Measurements from ENCODE around the gene MRPL3.
A peak's percentile ranks its signal among the peaks of the same experiment; 100 is the strongest.

MRPL3 gene

DNA sequence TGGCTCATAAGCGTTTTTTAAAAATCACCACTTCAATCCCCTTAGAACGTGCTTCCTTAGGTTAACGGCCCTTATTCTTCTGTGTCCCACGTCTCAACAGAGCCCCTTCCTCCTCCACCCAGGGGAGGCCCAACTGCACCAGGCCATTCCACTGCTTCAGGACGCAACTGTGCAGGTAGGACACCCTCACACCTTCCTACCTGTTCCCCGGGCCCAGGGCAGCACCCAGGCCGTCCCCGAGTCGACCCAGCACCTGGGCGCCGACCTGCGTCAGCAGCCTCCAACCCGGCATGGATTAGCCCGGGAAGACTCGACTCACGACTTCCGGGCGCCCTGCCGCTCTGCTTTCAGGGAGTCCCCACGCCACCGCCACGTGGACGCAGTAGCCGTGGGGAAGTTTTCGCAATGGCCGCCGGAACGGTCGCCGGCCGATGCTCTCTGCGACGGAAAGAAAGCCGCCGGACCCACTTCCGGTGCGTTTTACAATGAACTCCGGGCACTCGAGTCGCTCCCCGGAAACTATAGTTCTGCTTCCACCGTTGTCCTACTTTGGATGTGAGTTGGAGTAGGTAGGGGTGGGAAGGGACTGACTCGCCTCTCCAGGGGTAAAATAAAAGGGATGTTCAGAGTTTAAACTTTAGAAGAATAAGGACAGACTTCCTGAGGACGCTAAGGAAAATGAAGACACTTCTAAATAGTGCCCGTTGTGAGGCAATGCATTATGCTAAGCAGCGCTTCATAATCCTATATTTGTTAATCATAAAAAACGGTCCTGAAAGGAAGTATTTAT, at the start of gene MRPL3:
MRPL3 (minus strand) TSS at position 442 of the 790 bp plus-strand sequence; CDS start at position 292, 150 bp downstream.
- peak; percentile 72 to 73 for DNase-seq (ENCODE audit: low read depth in 2 of 2)

DNA sequence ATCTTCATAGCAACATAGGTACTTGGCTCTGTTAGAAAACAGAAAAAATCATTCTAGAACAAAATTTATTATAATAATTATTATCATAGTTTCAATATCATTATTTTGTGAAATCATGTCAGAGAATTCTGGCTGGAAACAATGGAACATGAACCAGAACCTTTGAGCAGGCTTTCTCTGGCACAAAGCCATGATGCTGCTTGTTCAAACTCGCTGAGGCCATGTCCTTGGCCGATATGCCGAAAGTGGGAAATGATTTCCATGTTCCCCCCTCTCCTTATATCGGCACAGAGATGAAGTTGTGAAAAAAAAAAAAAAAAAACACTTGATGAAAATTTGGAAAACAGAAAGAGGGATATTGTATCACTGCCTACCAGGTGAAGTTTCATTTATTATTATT, 49.0 kb upstream of the MRPL3 start:
- no peak for DNase-seq (ENCODE audit: low read depth in 2 of 2)

DNA sequence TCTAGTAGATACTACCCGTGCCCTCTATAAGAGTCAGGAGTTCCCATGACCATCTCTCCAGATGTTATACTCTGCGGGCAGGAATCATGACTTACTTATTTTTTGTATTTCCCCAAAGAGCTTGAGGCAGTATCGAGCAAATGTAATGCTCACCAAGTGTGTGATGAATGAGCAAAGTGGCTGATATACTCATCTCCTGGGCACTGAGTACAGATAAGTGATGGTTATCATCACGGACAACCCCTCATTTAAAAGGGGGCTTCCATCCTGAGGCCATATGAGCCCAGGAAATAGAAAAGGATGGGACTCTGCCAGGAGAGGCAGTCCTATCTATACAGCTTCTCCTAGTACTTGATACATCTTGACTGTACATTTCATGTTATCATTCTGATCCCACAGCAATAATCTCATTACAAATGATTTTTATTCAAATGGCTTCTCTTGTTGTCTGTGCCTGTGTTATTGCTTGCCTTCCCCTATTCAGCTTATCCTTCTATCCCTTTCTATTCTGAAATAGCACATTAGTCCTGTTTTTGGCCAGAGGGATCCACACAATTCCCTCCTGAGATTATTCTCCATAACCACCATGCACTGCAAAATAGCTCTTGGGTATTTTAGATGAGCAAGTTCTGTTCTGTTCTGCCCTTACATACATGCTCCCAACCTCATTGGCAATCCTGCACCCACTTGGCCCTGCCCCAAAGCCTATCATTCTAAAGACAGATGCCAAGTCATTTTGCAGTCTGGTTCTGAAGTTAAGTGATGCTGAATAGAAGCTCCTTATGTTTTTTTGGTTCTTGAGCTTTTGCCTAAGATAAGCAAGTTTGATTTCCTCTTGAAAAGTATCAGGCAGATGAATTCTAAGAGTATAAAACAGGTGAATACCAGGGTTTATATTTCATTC, 48.0 kb upstream of the MRPL3 start:
- DNase-seq (ENCODE audit: low read depth in 2 of 2), result no peak

DNA sequence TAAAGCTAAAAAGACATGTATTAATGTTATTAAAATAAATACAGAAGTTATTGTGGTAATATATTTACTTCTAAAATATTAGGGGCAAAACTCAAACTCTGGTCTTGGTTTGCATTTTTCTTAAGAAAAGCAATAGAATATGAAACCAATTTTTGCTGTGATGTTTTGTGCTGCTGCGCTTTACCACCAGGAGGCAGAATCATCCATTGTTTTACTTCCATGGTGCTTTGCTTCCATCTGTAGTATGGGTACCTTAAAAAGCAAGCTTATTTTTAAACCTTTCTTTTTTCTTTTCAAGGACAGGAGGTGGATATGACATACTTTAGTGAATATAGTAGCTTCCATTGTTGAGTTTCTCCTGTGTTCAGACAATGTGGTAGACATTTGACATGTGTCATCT, 46.6 kb upstream of the MRPL3 start:
- no peak for DNase-seq (ENCODE audit: low read depth in 2 of 2)

DNA sequence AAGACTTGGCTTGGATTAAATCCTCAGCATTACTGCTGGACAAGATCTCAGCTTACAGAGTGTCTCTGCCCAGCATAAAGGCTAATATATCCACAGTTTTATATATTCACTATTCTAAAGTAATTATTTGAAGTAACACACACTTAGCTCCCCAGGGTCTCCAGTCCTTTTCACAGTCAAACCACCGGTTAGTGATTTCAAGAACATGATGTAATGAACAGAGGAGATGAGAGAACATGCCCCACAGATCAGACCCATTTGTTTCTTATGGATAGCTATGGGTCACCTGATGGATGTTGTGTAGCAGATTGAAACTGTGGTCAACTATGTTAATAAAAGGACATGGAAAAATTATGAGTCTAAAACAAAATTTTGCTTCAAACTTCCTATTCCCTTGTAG, 44.8 kb upstream of the MRPL3 start:
- no peak for DNase-seq (ENCODE audit: low read depth in 2 of 2)

DNA sequence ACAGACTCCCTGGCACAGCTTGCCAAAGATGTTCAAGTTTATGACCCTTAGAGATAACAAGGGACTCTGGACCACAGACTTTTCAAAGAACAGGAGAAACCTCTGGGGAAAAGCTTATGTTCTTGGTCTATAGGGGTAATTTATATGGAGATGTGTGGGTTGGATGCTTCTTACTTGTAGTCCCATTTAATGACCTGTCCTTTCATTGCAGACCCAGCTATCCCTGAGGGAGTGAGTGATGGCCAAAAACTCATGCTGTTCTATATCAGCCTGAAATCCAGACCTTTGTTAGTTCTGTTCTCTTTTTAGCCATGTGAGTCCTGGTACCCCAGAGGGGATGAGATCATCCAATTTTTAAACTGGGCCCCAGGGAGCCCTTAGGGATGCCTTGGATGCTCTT, 43.7 kb upstream of the MRPL3 start:
- DNase-seq (ENCODE audit: low read depth in 2 of 2), result no peak

DNA sequence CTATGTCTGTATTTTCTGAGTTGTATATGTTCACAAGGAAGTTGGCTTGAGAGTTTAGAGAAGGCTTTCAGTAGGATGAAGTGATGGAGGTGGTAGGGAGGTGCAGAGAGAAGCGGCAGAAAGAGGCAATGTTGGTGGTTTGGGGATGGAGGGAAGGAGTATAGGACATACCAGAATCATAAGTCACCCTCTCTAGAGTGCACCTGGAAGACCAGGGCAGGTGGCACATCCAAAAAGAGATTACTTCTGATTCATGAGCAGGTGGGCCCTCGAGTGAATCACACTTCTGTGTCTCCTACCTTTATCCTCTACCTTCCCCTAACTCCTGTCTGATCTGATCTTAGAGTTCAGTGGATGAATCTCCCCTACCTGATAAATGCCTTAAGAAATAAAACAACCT, 41.8 kb upstream of the MRPL3 start:
- no peak for DNase-seq (ENCODE audit: low read depth in 2 of 2)

DNA sequence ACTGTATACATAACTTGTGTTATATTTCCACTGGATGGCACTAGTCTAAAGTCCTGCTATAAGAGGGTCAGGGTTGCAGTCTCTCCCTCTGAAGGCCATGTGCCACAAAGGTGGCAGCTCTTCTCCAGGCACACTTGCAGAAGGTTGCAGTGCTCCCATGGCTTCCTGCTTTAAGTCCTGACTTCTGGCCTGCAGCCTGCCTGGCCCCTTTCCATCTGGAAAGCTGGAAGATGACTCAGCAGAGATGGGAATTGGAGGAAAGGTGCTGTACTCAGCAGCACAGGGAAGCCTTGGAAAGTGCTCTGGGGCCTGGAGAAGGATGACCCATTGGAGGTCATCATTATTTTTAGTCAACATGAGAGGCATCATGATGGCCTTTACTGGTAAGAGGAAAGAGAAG, 40.9 kb upstream of the MRPL3 start:
- DNase-seq (ENCODE audit: low read depth in 2 of 2), result no peak

DNA sequence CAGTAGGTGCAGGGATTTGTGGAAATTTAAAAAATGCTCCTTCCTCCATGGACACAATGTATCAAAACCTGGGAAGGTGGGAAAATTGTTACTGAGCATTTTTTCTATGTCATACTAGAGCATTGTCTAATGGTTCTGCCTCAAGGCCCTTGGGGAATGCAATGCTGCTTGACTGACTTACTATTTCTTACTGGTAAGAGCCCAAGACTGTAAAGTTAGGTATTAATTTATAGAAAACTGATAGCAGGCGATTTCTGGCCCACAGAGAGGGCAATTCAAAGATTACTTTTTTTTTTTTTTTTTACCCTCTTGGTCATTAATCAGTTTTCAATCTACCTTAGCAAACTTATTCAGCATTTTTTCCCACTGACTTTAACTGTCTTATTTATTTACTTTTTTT, 38.5 kb upstream of the MRPL3 start:
- DNase-seq (ENCODE audit: low read depth in 2 of 2), result no peak

DNA sequence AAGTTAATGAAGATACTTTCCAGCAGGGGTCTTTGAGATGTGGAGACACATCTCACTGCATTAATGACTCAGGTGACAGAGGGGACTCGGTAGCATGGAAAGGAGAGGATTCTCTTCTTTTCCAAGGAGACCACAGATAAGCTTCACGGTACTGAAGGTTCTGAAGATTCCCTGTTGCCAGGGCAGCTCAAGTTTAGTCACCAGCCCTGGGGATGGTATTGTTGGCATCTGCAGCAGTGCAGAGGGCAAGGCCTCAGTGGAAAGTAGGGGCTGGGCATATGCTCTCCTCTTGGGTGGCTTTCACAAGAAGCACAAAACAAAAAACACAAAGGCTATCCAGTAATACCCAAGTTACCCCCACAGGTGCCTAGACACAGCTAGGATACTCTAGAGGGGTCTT, 38.0 kb upstream of the MRPL3 start:
- DNase-seq (ENCODE audit: low read depth in 2 of 2), result no peak

DNA sequence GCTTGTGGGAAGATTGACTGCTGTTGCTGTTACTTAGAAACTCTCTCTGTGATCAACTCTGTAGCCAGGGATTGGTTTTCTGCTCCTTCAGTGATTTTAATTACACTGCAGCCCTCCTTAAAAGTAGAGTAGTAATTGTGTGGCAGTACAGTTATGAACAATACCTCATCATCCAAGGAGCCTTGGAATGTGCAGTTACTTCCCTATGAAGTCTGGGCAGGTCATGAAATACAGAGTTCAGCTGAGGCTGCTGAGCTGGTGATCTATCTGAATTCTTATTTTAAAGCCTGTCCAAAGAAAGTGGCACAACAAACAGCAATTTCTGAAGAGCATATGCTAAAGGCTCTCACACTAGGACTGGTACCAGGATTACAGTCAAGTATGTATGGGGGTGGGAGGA, 37.4 kb upstream of the MRPL3 start:
- no peak for DNase-seq (ENCODE audit: low read depth in 2 of 2)

DNA sequence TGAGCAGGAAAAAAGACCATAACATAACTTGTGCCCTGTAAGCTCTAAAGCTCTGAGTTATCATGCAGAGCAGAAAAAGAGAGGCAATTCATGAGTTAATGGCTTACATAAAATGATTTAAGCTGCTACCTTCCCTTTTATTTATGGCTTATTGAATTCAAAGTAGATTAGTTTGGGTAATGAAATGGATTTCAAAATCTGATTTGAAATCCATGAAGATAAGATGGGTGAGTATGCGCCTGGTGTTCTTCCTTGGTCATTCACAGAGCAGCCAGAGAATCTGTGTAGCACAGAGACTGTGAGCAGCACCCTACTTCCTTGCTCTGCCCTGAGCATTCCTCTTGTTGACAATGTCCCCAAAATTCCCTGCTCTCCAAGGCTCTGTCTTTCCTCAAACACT, 36.2 kb upstream of the MRPL3 start:
- no peak for DNase-seq (ENCODE audit: low read depth in 2 of 2)

DNA sequence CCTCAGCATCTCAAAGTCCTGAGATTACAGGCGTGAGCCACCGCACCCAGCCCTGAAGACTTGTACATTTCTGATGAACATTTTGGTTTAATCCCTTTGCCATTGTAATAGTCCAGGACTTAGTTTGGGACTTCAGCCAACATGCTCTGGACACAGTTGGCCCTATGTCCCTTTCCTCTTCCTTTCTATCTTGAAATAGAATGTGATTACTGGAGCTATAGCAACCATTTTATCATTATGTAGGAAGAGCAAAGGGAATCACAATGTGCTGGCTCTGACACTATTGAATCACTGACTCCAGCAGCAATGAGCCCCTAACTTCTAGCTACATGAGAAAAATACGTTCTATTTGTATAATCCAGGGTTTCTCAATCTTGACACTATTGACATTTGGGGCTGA, 34.8 kb upstream of the MRPL3 start:
- DNase-seq (ENCODE audit: low read depth in 2 of 2), result no peak

DNA sequence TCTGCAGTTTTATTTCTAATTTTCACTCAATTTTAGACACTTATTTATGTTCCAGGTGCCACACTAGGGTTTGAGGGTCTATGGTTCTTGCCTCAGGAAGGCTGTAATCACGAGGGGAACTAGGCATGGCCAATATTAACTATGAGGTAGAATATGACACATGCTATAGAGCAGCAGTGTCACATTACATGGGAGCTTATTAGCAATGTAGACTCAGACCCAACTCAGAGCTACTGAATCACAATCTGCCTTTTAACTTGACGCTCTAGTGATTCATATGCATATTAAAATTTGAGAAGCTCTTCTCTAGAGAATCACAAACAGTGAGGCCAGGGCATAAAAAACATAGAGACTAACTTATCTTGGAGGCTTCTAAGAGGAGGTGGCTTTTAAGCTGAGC, 32.8 kb upstream of the MRPL3 start:
- no peak for DNase-seq (ENCODE audit: low read depth in 2 of 2)

DNA sequence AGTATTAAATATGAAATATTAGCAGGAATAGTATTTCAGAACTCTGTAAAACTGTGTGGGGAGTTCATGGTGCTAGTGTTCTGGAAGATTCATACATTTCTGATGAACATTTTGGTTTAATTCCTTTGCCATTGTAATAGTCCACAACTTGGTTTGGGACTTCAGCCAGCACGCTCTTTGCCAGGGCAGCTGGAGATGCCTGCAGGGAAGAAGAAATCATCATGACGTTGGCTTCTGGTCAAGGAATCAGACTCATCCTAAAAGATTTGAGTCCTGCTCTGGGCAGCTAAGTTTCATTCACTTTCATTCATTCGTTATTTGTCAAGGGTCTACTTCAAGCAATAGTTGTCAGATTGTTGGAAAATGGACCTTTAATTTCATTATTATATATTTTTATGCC, 32.4 kb upstream of the MRPL3 start:
- DNase-seq (ENCODE audit: low read depth in 2 of 2), result no peak

DNA sequence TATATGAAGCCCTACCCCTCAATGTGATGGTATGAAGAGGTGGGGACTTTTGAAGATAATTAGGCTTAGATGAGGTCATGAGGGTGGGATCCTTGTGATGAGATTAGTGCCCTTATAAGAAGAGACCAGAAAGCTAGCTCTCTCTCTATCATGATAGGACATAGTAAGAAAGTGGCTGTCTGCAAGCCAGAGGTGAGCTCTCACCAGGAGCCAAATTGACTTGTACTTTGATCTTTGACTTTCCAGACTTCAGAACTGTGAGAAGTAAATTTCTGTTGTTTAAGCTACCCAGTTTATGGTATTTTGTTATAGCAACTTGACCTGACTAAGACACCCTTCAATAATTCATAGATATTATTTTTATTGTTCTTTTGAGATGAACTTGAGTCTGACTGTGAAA, 29.9 kb upstream of the MRPL3 start:
- DNase-seq (ENCODE audit: low read depth in 2 of 2), result no peak

DNA sequence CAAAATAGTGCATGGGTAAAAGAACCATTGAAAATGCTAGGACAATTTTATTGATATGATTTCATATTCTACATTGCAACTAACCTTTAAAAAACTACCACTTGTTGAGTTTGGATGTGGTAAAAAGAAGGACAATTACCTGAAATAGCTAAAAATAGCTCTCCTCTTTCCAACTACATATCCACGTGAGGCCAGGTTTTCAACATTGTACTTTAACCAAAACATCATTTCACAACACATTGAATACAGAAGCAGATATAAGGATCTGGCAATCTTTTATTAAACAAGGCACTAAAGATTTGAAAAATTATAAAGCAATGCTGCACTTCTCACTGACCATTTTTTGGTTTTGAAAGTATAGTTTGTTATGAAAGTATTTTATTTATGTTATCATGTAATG, 28.1 kb upstream of the MRPL3 start:
- no peak for DNase-seq (ENCODE audit: low read depth in 2 of 2)

DNA sequence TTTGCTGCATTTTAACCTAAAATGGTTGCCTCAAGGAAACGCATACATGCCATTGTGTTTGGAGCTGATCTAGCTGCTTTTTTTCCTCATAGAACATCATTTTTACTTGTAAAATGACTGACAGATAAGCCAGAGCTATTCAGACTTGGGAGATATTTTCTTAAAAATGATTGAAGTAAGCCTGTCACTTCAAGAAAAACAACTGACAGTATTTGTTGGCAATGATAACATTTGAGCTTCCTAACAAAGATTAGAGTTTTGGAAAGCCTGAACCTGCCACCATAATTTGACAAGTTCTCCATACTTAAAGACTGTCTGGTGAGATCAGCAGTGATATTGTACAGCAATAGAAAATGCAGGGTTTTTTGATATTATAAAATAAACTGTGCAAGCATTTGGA, 27.6 kb upstream of the MRPL3 start:
- DNase-seq (ENCODE audit: low read depth in 2 of 2), result no peak

DNA sequence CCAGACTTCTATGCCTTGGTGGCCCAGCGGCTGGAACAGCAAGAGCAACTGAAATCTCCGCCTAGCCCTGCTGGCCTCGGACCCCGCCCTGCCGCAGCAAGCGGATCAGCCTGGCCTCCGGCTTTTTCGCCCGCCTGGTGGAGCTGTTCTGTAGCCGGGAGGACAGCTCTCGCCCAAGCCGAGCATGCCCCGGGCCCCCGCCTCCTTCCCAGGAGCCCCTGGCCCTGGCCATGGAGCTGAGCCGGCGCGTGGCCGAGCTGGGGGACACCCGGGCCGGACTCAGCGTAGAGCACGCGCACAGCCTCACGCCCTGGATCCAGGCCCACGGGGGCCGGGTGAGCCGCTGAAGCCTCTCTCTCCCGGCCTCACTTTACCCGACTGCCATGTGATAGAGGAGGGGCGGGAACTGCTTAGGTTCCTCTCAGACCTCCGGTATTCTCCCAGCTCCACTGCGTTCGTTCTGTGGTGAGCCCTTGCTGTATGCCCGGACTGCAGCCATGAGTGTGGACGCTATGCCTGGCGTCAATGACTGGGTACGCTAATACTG, 24.1 kb upstream of the MRPL3 start:
- no peak for DNase-seq (ENCODE audit: low read depth in 2 of 2)

DNA sequence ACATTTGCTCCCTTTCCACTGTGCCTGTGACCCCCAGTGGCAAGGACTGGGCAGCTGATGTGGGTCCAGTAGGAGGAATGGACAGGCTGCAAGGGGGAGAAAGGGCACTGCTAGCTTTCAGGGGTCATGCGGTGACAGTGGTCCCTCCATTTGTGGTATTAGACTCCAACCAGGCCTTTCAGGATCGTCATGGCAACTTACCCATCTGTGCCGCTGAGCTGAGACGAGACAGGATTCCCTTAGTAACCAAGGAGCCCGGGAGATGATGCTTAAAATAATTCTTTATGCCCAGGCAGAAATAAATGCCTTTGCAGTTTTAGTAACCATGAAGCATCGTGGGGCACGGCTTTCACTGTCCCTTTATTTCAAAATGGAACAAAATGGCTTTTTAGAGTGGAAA, 15.9 kb upstream of the MRPL3 start:
- DNase-seq (ENCODE audit: low read depth in 2 of 2), result no peak

DNA sequence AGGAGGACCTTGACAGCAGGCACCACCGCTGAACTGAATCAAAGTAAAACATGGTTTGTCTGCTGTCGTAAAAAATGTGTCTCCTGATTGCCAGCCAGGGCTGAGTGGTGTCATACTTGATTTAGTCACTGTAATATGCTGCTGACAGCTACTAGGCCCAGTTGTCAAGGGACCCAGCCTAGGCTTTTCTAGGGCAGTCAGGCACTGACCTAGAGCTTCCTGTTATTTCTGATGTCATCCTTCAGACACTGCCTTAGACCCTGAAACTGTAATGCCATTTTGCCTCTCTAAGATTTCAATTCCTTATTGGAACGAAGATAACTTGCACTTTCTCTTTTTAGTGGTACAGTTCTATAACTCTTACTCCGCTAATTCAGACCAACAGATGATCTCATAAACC, 2.6 kb upstream of the MRPL3 start:
- DNase-seq (ENCODE audit: low read depth in 2 of 2), result no peak

DNA sequence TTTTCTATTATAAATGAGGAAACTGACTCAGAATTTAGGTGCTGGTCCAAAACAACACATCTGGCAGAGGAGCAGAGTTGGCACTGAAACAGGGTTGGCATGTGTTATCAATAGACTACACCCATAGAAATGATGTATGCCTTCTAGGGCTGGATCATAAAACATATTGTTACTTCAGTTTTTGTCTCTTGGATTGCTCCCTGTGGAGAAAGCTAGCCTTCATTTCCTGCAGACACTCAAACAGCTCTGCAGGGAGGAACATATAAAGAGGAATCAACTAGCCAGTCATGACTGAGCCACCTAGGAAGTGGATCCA, 507 bp upstream of the MRPL3 start:
- no peak for DNase-seq (ENCODE audit: low read depth in 2 of 2)

DNA sequence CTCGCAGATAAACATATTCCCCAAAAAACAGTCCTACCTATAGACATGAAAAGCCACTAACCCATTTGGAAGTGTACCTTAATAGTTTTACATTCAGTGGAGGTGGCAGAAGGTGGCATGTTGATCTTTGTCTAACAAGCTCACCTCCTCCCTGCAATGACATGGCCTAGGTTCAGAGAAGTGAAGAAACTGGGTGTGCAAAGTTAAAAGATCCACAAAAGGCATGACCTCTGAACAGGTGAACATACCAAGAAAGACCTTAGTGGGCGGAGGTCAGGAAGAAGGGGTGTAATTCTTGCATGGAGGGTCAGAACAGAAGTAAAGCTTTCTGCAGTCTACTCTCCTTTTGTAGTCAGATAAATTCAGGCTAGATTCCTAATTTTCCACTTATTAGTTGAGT, 822 bp downstream of the MRPL3 start:
- DNase-seq (ENCODE audit: low read depth in 2 of 2), result no peak

All from activated CD4-positive, alpha-beta T cell treated with anti-CD3 and anti-CD28 coated beads for 24 hours (primary cell).